Measurements from ENCODE around the gene SSTR1. TPM values are rescaled to one million over a fixed set of nuclear protein-coding genes. Genes with fewer than 3 reads are reported as not detected.
A peak's percentile ranks its signal among the peaks of the same experiment; 100 is the strongest.

The SSTR1 gene
- total and polyA plus RNA-seq, 2 of the 13 experiments (the other 11 are each of a cell fraction or from before 2014, with no cell fraction given) = 0.04 TPM

GRCh38 chr14:38208618-38209562, 1.2 kb downstream of the SSTR1 start (continued):
- TF ChIP-seq THRA (CRISPR knock-in tag; IDR thresholded peaks at IDR 0.05; ENCODE audit: borderline replicate concordance) (no peak), SPEN (CRISPR knock-in tag; IDR thresholded peaks at IDR 0.05; ENCODE audit: low read depth) (0 out of 2 replicates have a peak, but pooled peaks have one; percentile 23), TFDP1 (CRISPR knock-in tag; IDR thresholded peaks at IDR 0.05; ENCODE audit: borderline replicate concordance) (no peak), CCAR2 (optimal IDR thresholded peaks at IDR 0.05; ENCODE audit: low read depth, low read length) (no peak), SRSF9 (IDR thresholded peaks at IDR 0.05; ENCODE audit: borderline replicate concordance, insufficient read depth, low read depth, low read length, poor library complexity, severe bottlenecking) (no peak), ZFY (CRISPR knock-in tag; IDR thresholded peaks at IDR 0.05) (0 out of 2 replicates have a peak, but pooled peaks have one; percentile 43), ZNF552 (CRISPR knock-in tag; IDR thresholded peaks at IDR 0.05; ENCODE audit: borderline replicate concordance) (0 out of 2 replicates have a peak, but pooled peaks have one; percentile 13), ZSCAN22 (CRISPR knock-in tag; IDR thresholded peaks at IDR 0.05) (no peak), MYPOP (CRISPR knock-in tag; IDR thresholded peaks at IDR 0.05) (peak; percentile 91), ZNF543 (CRISPR knock-in tag; IDR thresholded peaks at IDR 0.05) (peak; percentile 51), ZSCAN21 (CRISPR knock-in tag; IDR thresholded peaks at IDR 0.05; ENCODE audit: borderline replicate concordance) (no peak), BHLHE40 (IDR thresholded peaks at IDR 0.05; ENCODE audit: low read length) (no peak), EED (CRISPR knock-in tag; IDR thresholded peaks at IDR 0.05) (0 out of 2 replicates have a peak, but pooled peaks have one; percentile 0), PHF8 (CRISPR knock-in tag; IDR thresholded peaks at IDR 0.05) (peak; percentile 17; the same call in 1 of the 2 replicates), SNAPC2 (CRISPR knock-in tag; IDR thresholded peaks at IDR 0.05) (no peak), ZNF256 (CRISPR knock-in tag; conservative IDR thresholded peaks at IDR 0.05) (0 out of 2 replicates have a peak, but pooled peaks have one; percentile 19), ZNF280B (CRISPR knock-in tag; IDR thresholded peaks at IDR 0.05; ENCODE audit: borderline replicate concordance) (no peak), ZNF576 (CRISPR knock-in tag; IDR thresholded peaks at IDR 0.05) (0 out of 2 replicates have a peak, but pooled peaks have one; percentile 13), ZNF263 (CRISPR knock-in tag; IDR thresholded peaks at IDR 0.05) (peak; percentile 87), XRCC5 (optimal IDR thresholded peaks at IDR 0.05; ENCODE audit: low read length) (peak; percentile 70), ZNF709 (CRISPR knock-in tag; IDR thresholded peaks at IDR 0.05) (peak; percentile 56; the same call in 1 of the 2 replicates)

Data from HepG2 (cell line).